Astrocyte (in vitro differentiated cells and primary cell): ENCODE data around the gene FBXW8. TPM values are rescaled to one million over a fixed set of nuclear protein-coding genes. Genes with fewer than 3 reads are reported as not detected.

Source experiments
- DNase-seq: peaks from one replicate; pipeline ENCODE4 v3.0.0-alpha.2; 2010; ENCODE audit warnings: low read depth
- FAIRE-seq: peaks from 2 replicates; lab custom pipeline; 2011; peaks lifted over from hg19 to GRCh38; lab: Jason Lieb, UNC
- H2AFZ ChIP-seq: 2 replicates; pipeline ENCODE4 v1.6.0; 2012; ENCODE audit warnings: low read depth, low read length, inconsistent platforms
- H3K27ac ChIP-seq: 2 replicates; pipeline ENCODE4 v1.5.1; 2011; ENCODE audit warnings: low read depth, low read length, inconsistent platforms
- H3K27me3 ChIP-seq: 2 replicates; pipeline ENCODE4 v1.6.0; 2011; ENCODE audit warnings: low read length, inconsistent platforms; ENCODE audit not compliant: insufficient read depth
- H3K36me3 ChIP-seq: 2 replicates; pipeline ENCODE4 v1.5.1; 2011; ENCODE audit warnings: low read length, inconsistent platforms; ENCODE audit not compliant: insufficient read depth
- H3K4me1 ChIP-seq: 2 replicates; pipeline ENCODE4 v1.5.1; 2011; ENCODE audit warnings: low read length, inconsistent platforms; ENCODE audit not compliant: insufficient read depth
- H3K4me2 ChIP-seq: 2 replicates; pipeline ENCODE4 v1.6.0; 2012; ENCODE audit warnings: low read length, inconsistent platforms
- H3K4me3 ChIP-seq: 2 replicates; pipeline ENCODE4 v1.5.1; 2011; ENCODE audit warnings: low read depth, mild to moderate bottlenecking, low read length, inconsistent platforms; ENCODE audit not compliant: insufficient read depth
- H3K79me2 ChIP-seq: 2 replicates; pipeline ENCODE4 v1.6.0; 2012; ENCODE audit warnings: mild to moderate bottlenecking, low read length, inconsistent platforms; ENCODE audit not compliant: insufficient read depth
- H3K9ac ChIP-seq: 2 replicates; pipeline ENCODE4 v1.6.0; 2012; ENCODE audit warnings: mild to moderate bottlenecking, low read length, inconsistent platforms
- H3K9me3 ChIP-seq: 2 replicates; pipeline ENCODE4 v1.5.1; 2012; ENCODE audit warnings: low read depth, mild to moderate bottlenecking, low read length, inconsistent platforms; ENCODE audit not compliant: insufficient read depth
- H4K20me1 ChIP-seq: 2 replicates; pipeline ENCODE4 v1.6.0; 2012; ENCODE audit warnings: low read length, inconsistent platforms; ENCODE audit not compliant: insufficient read depth
- H3K27ac Mint-ChIP-seq: one replicate; pipeline ENCODE4 v1.8.0; 2021; ENCODE audit warnings: mild to moderate bottlenecking, mixed read lengths; ENCODE audit not compliant: unreplicated experiment
- H3K27me3 Mint-ChIP-seq: one replicate; pipeline ENCODE4 v1.8.0; 2021; ENCODE audit warnings: low read depth, mixed read lengths; ENCODE audit not compliant: unreplicated experiment
- H3K36me3 Mint-ChIP-seq: one replicate; pipeline ENCODE4 v1.8.0; 2021; ENCODE audit warnings: low read depth, mixed read lengths; ENCODE audit not compliant: unreplicated experiment
- H3K4me1 Mint-ChIP-seq: one replicate; pipeline ENCODE4 v1.8.0; 2021; ENCODE audit warnings: low read depth, mixed read lengths; ENCODE audit not compliant: unreplicated experiment
- H3K4me3 Mint-ChIP-seq: one replicate; pipeline ENCODE4 v1.8.0; 2021; ENCODE audit warnings: mild to moderate bottlenecking, moderate library complexity, mixed read lengths; ENCODE audit not compliant: unreplicated experiment
- H3K9me3 Mint-ChIP-seq: one replicate; pipeline ENCODE4 v1.8.0; 2021; ENCODE audit warnings: mild to moderate bottlenecking, mixed read lengths; ENCODE audit not compliant: unreplicated experiment
- CTCF ChIP-seq: IDR thresholded peaks from 2 replicates; pipeline ENCODE4 v1.5.1; 2011; ENCODE audit warnings: low read depth, mild to moderate bottlenecking, inconsistent platforms, low read length, moderate library complexity; ENCODE audit not compliant: insufficient read depth
- EZH2 ChIP-seq: IDR thresholded peaks from 2 replicates; pipeline ENCODE4 v1.6.1; 2012; ENCODE audit warnings: mild to moderate bottlenecking, low read length, inconsistent platforms; ENCODE audit not compliant: insufficient read depth
- total RNA-seq: library from RNA; stranded (reverse); gene quantifications from 2 replicates; pipeline ENCODE4 v1.2.1, GENCODE V29; 2021

The FBXW8 gene
- total RNA-seq, 1 donor from 2014 or later = 26.4 TPM

GRCh38 chr12:117000316-117000715 lies 89.6 kb downstream of the FBXW8 start:
- Mint-ChIP-seq H3K9me3 (no peaks in the 10 kb centered on the region), H3K27me3 (no peaks in the 10 kb centered on the region), H3K4me3 (no peak overlapping the region), H3K4me1 (peaks cover 8% of the 10 kb centered on the region), H3K36me3 (peaks cover 10% of the 10 kb centered on the region), H3K27ac (no peak overlapping the region)
- H3K4me3 ChIP-seq = no peak overlapping the region
- no peaks in the 10 kb centered on the region for H3K27me3 ChIP-seq
- peaks cover 15% of the 10 kb centered on the region for H3K36me3 ChIP-seq
- H3K27ac ChIP-seq = no peak overlapping the region
- no peak for TF ChIP-seq EZH2
- no peak for TF ChIP-seq CTCF
- no peak overlapping the region for H3K4me2 ChIP-seq
- no peaks in the 10 kb centered on the region for H3K4me1 ChIP-seq
- FAIRE-seq (no peak), DNase-seq (no peak)
- H2AFZ ChIP-seq = no peak overlapping the region
- H3K9me3 ChIP-seq = no peaks in the 10 kb centered on the region
- peaks cover 25% of the 10 kb centered on the region for H4K20me1 ChIP-seq
- H3K79me2 ChIP-seq = no peaks in the 10 kb centered on the region
- H3K9ac ChIP-seq = no peak overlapping the region

- peaks cover 9% of the 10 kb centered on the region for H3K36me3 ChIP-seq
These were observed 91.5 kb downstream of the FBXW8 start for GRCh38 chr12:117002051-117002817.

More at GRCh38 chr12:117002051-117002817, 91.5 kb downstream of the FBXW8 start:
- Mint-ChIP-seq H3K27ac (no peak overlapping the region), H3K4me1 (peaks cover 8% of the 10 kb centered on the region), H3K36me3 (peaks cover 20% of the 10 kb centered on the region), H3K4me3 (no peak overlapping the region), H3K27me3 (no peaks in the 10 kb centered on the region), H3K9me3 (no peaks in the 10 kb centered on the region)
- Histone ChIP-seq H3K4me3 (no peak overlapping the region), H2AFZ (no peak overlapping the region), H3K9ac (no peak overlapping the region), H3K27me3 (no peaks in the 10 kb centered on the region), H3K9me3 (no peaks in the 10 kb centered on the region), H4K20me1 (peaks cover 22% of the 10 kb centered on the region), H3K4me2 (no peak overlapping the region), H3K4me1 (no peaks in the 10 kb centered on the region), H3K27ac (no peak overlapping the region), H3K79me2 (no peaks in the 10 kb centered on the region)
- TF ChIP-seq CTCF (no peak), EZH2 (no peak)
- DNase-seq = peak; percentile 38
- FAIRE-seq = no peak
